Measurements from ENCODE around the gene PKIB.
"Not testable (repeated sequence)": the region's sequence is repeated elsewhere in the genome, so short reads cannot be mapped to it uniquely, and the experiment has no call there.

Gene PKIB

GRCh38 chr6:122622479-122622878 lies 12.3 kb downstream of the PKIB start:
- DNase-seq = no peak

- no peak for DNase-seq
Measured at GRCh38 chr6:122623279-122623678, 13.1 kb downstream of the PKIB start.

GRCh38 chr6:122624853-122625252 lies 14.6 kb downstream of the PKIB start:
- no peak for DNase-seq

GRCh38 chr6:122628714-122629113 lies 18.5 kb downstream of the PKIB start:
- no peak for DNase-seq

- no peak for DNase-seq
Measured at GRCh38 chr6:122631571-122632249, 21.5 kb downstream of the PKIB start.

GRCh38 chr6:122640366-122640765 lies 30.2 kb downstream of the PKIB start:
- no peak for DNase-seq

GRCh38 chr6:122641819-122642218 lies 31.6 kb downstream of the PKIB start:
- DNase-seq = no peak

GRCh38 chr6:122642604-122643003 lies 32.4 kb downstream of the PKIB start:
- not testable (repeated sequence) for DNase-seq

GRCh38 chr6:122645256-122645655 lies 35.1 kb downstream of the PKIB start:
- no peak for DNase-seq

GRCh38 chr6:122647765-122648164 lies 37.6 kb downstream of the PKIB start:
- no peak for DNase-seq

GRCh38 chr6:122648726-122649125 lies 38.5 kb downstream of the PKIB start:
- no peak for DNase-seq

- DNase-seq = no peak
Measured at GRCh38 chr6:122649701-122650100, 39.5 kb downstream of the PKIB start.

- DNase-seq = no peak
Measured at GRCh38 chr6:122650403-122650802, 40.2 kb downstream of the PKIB start.

GRCh38 chr6:122651031-122651430 lies 40.8 kb downstream of the PKIB start:
- no peak for DNase-seq

- DNase-seq = no peak
Measured at GRCh38 chr6:122651604-122652003, 41.4 kb downstream of the PKIB start.

GRCh38 chr6:122652431-122652830 lies 42.2 kb downstream of the PKIB start:
- no peak for DNase-seq

- no peak for DNase-seq
Measured at GRCh38 chr6:122653094-122653493, 42.9 kb downstream of the PKIB start.

GRCh38 chr6:122654012-122654411 lies 43.8 kb downstream of the PKIB start:
- no peak for DNase-seq

- no peak for DNase-seq
Measured at GRCh38 chr6:122657601-122658000, 47.4 kb downstream of the PKIB start.

- no peak for DNase-seq
Measured at GRCh38 chr6:122660296-122660695, 50.1 kb downstream of the PKIB start.

- no peak for DNase-seq
Measured at GRCh38 chr6:122663981-122664380, 53.8 kb downstream of the PKIB start.

- no peak for DNase-seq
Measured at GRCh38 chr6:122665929-122666328, 55.7 kb downstream of the PKIB start.

- DNase-seq = no peak
Measured at GRCh38 chr6:122666418-122666817, 56.2 kb downstream of the PKIB start.

- DNase-seq = no peak
Measured at GRCh38 chr6:122669418-122669817, 59.2 kb downstream of the PKIB start.

GRCh38 chr6:122669868-122670267 lies 59.7 kb downstream of the PKIB start:
- DNase-seq = no peak

Measured in NK-92 treated with Interleukin-12 subunit alpha and Interleukin-12 subunit beta, amount 100 ng/mL, for 24 hours (cell line).